WERI-Rb-1 (cell line): ENCODE measurements around the gene NRTN.
"Not testable (repeated sequence)": the region's sequence is repeated elsewhere in the genome, so short reads cannot be mapped to it uniquely, and the experiment has no call there.

Source experiments
- DNase-seq: peaks from one replicate; pipeline ENCODE4 v3.0.0-alpha.2; 2020
- H3K27ac ChIP-seq: fragments of 250-450 bp; sonication (Bioruptor Pico); 2 replicates; pipeline ENCODE4 v1.5.1; 2020; ENCODE audit warnings: mild to moderate bottlenecking, moderate library complexity
- H3K27me3 ChIP-seq: fragments of 250-450 bp; sonication (Bioruptor Pico); 2 replicates; pipeline ENCODE4 v1.5.1; 2021; ENCODE audit warnings: mild to moderate bottlenecking, low read depth, moderate library complexity; ENCODE audit not compliant: insufficient read depth, severe bottlenecking
- H3K36me3 ChIP-seq: fragments of 250-450 bp; sonication (Bioruptor Pico); 2 replicates; pipeline ENCODE4 v1.5.1; 2020; ENCODE audit warnings: mild to moderate bottlenecking, moderate library complexity
- H3K4me3 ChIP-seq: 2 replicates; pipeline ENCODE4 v1.5.1; 2011; ENCODE audit warnings: low read depth, mild to moderate bottlenecking, control low read depth, low read length
- H3K9me3 ChIP-seq: fragments of 250-450 bp; sonication (Bioruptor Pico); 2 replicates; pipeline ENCODE4 v1.5.1; 2021; ENCODE audit warnings: mild to moderate bottlenecking, moderate library complexity; ENCODE audit not compliant: severe bottlenecking
- CTCF ChIP-seq: IDR thresholded peaks from 2 replicates; pipeline ENCODE4 v1.5.1; 2011; ENCODE audit warnings: low read depth, mild to moderate bottlenecking, control low read depth, inconsistent platforms, low read length

Gene NRTN

DNA sequence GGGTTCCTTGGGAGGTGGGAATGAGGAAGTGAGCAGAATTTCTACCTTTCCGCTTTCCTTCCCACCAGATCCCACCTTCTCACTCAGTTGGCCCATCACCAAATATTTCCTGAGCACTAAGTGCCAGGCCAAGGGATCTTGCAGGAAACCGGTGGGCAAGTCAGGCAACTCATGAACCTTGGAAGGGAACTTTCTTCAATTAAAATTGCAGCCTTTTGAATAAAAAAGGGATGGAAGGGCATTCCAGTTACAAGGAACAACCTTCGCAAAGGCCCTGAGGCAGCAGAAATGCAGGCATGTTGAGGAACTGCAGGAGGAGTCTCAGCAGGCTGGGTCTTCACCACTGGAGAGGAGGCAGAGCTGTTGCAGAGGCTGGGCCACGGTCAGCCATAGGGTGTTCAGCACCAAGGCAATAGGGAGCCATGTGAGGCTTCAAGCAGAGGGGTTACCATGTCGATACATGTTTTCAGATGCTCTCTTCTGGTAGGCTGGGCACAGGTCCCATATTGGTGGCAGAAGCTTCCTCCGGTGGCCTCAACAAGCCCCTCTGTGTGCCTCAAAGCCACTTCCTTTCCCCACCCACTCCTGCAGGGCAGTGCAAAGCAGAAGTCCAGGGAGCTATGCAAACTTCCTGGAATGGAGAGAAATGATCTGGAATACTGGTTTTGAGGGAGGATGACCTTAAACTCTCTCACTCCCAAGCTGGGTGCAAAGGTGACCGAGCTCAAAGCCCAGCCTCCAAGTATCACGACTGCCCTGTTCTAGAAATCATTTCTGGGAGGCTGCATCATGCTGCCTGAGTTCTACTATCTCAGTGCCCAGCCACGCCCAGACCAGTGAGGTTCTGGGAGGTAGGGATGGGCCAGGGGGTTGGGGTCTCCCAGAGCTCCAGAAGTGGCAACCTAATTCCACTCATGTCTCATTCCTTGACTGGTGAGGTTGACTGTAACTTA is 34.5 kb downstream of the NRTN start, which contains the start of gene FUT6:
FUT6 (minus strand) TSS at position 638 of the 953 bp plus-strand sequence. CDS start 7,135 bp downstream, outside the sequence.
- Histone ChIP-seq H3K27ac (no peak within 1 kb of the TSS), H3K36me3 (peaks cover 3% of the 10 kb centered on the region; the same call in 1 of the 2 replicates), H3K4me3 (no peak within 1 kb of the TSS), H3K9me3 (no peaks in the 10 kb centered on the region), H3K27me3 (no peaks in the 10 kb centered on the region)
- DNase-seq = no peak
- no peak for TF ChIP-seq CTCF

DNA sequence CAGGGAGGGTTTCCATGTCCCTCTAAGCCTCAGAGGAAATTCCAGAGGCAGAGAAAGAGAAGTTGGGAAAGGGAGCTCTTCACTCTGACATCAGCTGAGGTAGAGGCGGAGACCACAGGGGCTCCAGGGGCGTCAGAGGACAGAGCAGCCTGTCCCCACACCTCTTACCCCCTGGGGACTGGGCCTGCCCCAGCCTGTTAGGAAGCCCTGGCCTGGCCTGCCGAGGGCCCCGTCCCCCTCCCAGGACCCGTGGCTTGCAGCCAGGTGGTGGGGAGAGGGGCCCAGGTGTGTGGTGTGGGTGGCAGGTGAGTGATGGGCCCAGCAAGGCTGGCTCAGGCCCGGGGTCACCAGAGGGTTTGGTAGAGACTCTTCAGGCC is 36.9 kb downstream of the NRTN start:
- H3K4me3 ChIP-seq, H3K27me3 ChIP-seq, H3K9me3 ChIP-seq, H3K36me3 ChIP-seq: not testable (repeated sequence)
- peak; percentile 24 for DNase-seq
- peak overlapping the region; percentile 48 for H3K27ac ChIP-seq

GRCh38 chr19:5843295-5843927 is 38.5 kb downstream of the NRTN start:
- Histone ChIP-seq H3K4me3 (no peak overlapping the region), H3K9me3 (peaks cover 2% of the 10 kb centered on the region), H3K27me3 (no peaks in the 10 kb centered on the region), H3K36me3 (peaks cover 3% of the 10 kb centered on the region; the same call in 1 of the 2 replicates), H3K27ac (no peak overlapping the region)
- no peak for TF ChIP-seq CTCF
- DNase-seq = no peak

GRCh38 chr19:5844456-5845433 is 39.9 kb downstream of the NRTN start:
- peaks cover 3% of the 10 kb centered on the region; the same call in 1 of the 2 replicates for H3K36me3 ChIP-seq
- no peak for DNase-seq
- peaks cover 2% of the 10 kb centered on the region for H3K9me3 ChIP-seq
- H3K27me3 ChIP-seq = no peaks in the 10 kb centered on the region
- no peak overlapping the region for H3K27ac ChIP-seq
- no peak overlapping the region for H3K4me3 ChIP-seq
- no peak for TF ChIP-seq CTCF

DNA sequence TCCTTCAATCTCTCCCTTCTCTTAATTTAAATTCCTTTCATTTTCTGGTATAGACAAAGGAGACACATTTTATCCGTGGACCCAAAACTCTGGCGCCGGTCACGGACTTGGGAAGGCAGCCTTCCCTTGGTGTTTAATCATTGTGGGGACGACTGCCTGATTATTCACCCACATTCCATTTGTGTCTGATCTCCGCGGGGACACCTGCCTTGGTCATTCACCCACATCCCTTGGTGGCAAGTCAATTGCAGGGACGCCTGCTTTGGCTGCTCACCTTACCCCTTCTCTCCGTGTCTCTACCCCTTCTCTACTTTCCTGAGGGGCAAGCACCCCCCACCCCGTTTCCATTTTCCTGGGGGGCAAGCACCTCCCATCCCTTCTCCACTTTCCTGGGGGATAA is 43.0 kb downstream of the NRTN start:
- not testable (repeated sequence) for H3K9me3 ChIP-seq, DNase-seq, H3K27me3 ChIP-seq, H3K4me3 ChIP-seq, H3K36me3 ChIP-seq
- peak overlapping the region; percentile 74 for H3K27ac ChIP-seq

- not testable (repeated sequence) for H3K9me3 ChIP-seq, H3K4me3 ChIP-seq, H3K36me3 ChIP-seq, H3K27me3 ChIP-seq
- DNase-seq = peak; percentile 81
- H3K27ac ChIP-seq = peak overlapping the region; percentile 74
Observed at GRCh38 chr19:5848621-5849020, 43.8 kb downstream of the NRTN start.

DNA sequence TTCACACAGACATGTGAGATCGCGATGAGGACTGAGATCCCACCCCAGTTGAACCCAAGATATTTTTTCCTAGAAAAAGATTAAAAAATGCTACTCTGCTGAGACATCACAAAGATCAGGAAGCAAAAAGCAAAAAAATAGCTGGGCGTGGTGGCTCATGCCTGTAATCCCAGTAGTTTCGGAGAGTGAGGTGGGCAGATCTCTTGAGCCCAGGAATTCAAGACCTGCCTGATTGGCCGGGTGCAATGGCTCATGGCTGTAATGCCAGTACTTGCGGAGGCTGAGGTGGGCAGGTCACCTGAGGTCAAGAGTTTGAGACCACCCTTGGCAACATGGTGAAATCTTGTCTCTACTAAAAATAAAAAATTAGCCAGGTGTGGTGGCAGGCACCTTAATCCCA is 45.3 kb downstream of the NRTN start:
- H3K27ac ChIP-seq = no peak overlapping the region; the same call in none of the 2 replicates
- H3K4me3 ChIP-seq = no peak overlapping the region
- no peaks in the 10 kb centered on the region for H3K27me3 ChIP-seq
- H3K36me3 ChIP-seq = no peaks in the 10 kb centered on the region
- TF ChIP-seq CTCF = no peak
- DNase-seq = no peak
- H3K9me3 ChIP-seq = peaks cover 2% of the 10 kb centered on the region
